KMS-11 (cell line): ENCODE results near the gene TUBG1.

Experiments
- H2AFZ ChIP-seq: fragments of 200-600 bp; sonication (generic); 2 replicates; pipeline ENCODE4 v1.6.1; 2016; ENCODE audit warnings: antibody characterized with exemption, mixed run types, low read depth
- H3K27ac ChIP-seq: fragments of 200-600 bp; sonication (generic); 2 replicates; pipeline ENCODE4 v1.6.1; 2016; ENCODE audit warnings: mild to moderate bottlenecking, mixed run types
- H3K27me3 ChIP-seq: fragments of 200-600 bp; sonication (generic); 2 replicates; pipeline ENCODE4 v1.6.1; 2017; ENCODE audit warnings: mild to moderate bottlenecking, low read depth, mixed run types, moderate library complexity; ENCODE audit not compliant: insufficient read depth
- H3K36me3 ChIP-seq: fragments of 200-600 bp; sonication (generic); 2 replicates; pipeline ENCODE4 v1.6.1; 2017; ENCODE audit warnings: mild to moderate bottlenecking, mixed run types; ENCODE audit not compliant: insufficient read depth
- H3K4me1 ChIP-seq: fragments of 200-600 bp; sonication (generic); 2 replicates; pipeline ENCODE4 v1.6.1; 2016; ENCODE audit warnings: mild to moderate bottlenecking, low read depth, mixed run types; ENCODE audit not compliant: poor library complexity, severe bottlenecking
- H3K4me2 ChIP-seq: fragments of 200-600 bp; sonication (generic); 2 replicates; pipeline ENCODE4 v1.7.0; 2016; ENCODE audit warnings: mild to moderate bottlenecking, mixed run types
- H3K4me3 ChIP-seq: fragments of 200-600 bp; sonication (generic); IDR thresholded peaks from 2 replicates; pipeline ENCODE4 v1.6.1; 2017; ENCODE audit warnings: low read depth, low read length, mixed read lengths; ENCODE audit not compliant: insufficient read depth
- H3K79me2 ChIP-seq: fragments of 200-600 bp; sonication (generic); 2 replicates; pipeline ENCODE4 v1.6.1; 2016; ENCODE audit warnings: low read depth, mixed run types; ENCODE audit not compliant: insufficient read depth
- H3K9ac ChIP-seq: fragments of 200-600 bp; sonication (generic); 2 replicates; pipeline ENCODE4 v1.6.1; 2016; ENCODE audit warnings: mild to moderate bottlenecking, mixed run types
- H4K20me1 ChIP-seq: fragments of 200-600 bp; sonication (generic); 2 replicates; pipeline ENCODE4 v1.6.1; 2016; ENCODE audit warnings: mild to moderate bottlenecking, mixed run types; ENCODE audit not compliant: insufficient read depth
- CTCF ChIP-seq: fragments of 200-600 bp; sonication (generic); conservative IDR thresholded peaks from 2 replicates; pipeline ENCODE4 v1.6.1; 2017; ENCODE audit warnings: low read depth, mild to moderate bottlenecking, antibody characterized with exemption, low read length, moderate library complexity, mixed read lengths

Gene TUBG1

GRCh38 chr17:42563143-42563509 lies 46.4 kb upstream of the TUBG1 start:
- Histone ChIP-seq H3K9ac (no peak overlapping the region), H3K4me2 (peak overlapping the region; percentile 66), H4K20me1 (no peaks in the 10 kb centered on the region), H3K36me3 (no peaks in the 10 kb centered on the region; the same call in 1 of the 2 replicates), H3K4me3 (no peak overlapping the region), H3K27me3 (no peaks in the 10 kb centered on the region), H2AFZ (no peak overlapping the region), H3K4me1 (peaks cover 38% of the 10 kb centered on the region), H3K27ac (no peak overlapping the region), H3K79me2 (peaks cover 30% of the 10 kb centered on the region)
- TF ChIP-seq CTCF, result no peak

- H2AFZ ChIP-seq, result no peak overlapping the region
- peak overlapping the region; percentile 66 for H3K4me2 ChIP-seq
- no peak overlapping the region for H3K4me3 ChIP-seq
- H4K20me1 ChIP-seq, result no peaks in the 10 kb centered on the region
- TF ChIP-seq CTCF, result no peak
- H3K79me2 ChIP-seq, result peaks cover 34% of the 10 kb centered on the region
- H3K9ac ChIP-seq, result no peak overlapping the region
- H3K36me3 ChIP-seq, result no peaks in the 10 kb centered on the region; the same call in 1 of the 2 replicates
- no peaks in the 10 kb centered on the region for H3K27me3 ChIP-seq
- no peak overlapping the region for H3K27ac ChIP-seq
- peaks cover 42% of the 10 kb centered on the region for H3K4me1 ChIP-seq
These were observed 45.9 kb upstream of the TUBG1 start for GRCh38 chr17:42563543-42563942.

DNA sequence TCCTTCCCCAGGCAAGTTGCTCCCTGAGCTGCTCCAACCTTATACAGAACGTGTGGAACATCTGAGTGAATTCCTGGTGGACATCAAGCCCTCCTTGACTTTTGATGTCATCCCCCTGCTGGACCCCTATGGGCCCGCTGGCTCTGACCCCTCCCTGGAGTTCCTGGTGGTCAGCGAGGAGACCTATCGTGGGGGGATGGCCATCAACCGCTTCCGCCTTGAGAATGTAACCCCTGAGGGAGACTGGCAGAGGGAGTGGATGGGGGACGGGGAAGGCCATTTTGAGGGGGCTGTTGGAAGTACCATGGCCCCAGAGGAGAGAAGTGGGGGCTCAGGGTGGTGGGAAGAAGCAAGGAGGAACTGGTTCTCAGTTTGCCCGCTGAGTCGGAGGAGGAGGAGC lies 45.5 kb upstream of the TUBG1 start:
- Histone ChIP-seq H2AFZ (no peak overlapping the region), H3K4me2 (no peak overlapping the region; the same call in 1 of the 2 replicates), H3K27ac (no peak overlapping the region), H3K79me2 (peaks cover 36% of the 10 kb centered on the region), H3K4me3 (no peak overlapping the region), H3K9ac (no peak overlapping the region), H3K36me3 (no peaks in the 10 kb centered on the region; the same call in 1 of the 2 replicates), H4K20me1 (no peaks in the 10 kb centered on the region), H3K27me3 (no peaks in the 10 kb centered on the region), H3K4me1 (peaks cover 45% of the 10 kb centered on the region)
- no peak for TF ChIP-seq CTCF

DNA sequence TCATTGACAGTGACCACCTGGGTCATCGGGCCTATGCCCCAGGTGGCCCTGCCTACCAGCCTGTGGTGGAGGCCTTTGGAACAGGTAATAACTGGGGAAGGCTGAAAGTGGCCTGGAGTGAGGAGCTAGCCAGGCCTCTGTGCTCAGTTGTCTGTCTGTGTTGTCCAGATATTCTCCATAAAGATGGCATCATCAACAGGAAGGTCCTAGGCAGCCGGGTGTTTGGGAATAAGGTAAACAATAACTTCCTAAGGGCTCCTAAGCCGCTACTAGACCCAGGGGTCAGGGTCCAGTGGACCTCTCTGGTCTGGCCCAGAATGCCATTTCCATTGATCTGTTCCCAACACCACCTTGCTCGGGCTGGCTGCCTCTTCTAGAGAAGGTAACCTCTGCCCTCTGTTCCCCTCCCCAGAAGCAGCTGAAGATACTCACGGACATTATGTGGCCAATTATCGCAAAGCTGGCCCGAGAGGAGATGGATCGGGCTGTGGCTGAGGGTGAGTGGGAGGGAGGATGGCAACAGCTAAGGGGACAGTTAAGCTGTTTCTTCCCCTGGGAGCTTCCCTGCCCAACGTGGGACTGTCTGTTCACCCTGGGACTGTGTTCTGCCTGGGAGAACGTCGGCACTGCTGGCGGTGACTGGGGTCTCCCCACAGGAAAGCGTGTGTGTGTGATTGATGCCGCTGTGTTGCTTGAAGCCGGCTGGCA lies 44.5 kb upstream of the TUBG1 start:
- H3K36me3 ChIP-seq, result no peaks in the 10 kb centered on the region; the same call in 1 of the 2 replicates
- TF ChIP-seq CTCF, result no peak
- H3K9ac ChIP-seq, result no peak overlapping the region
- no peaks in the 10 kb centered on the region for H4K20me1 ChIP-seq
- no peak overlapping the region for H2AFZ ChIP-seq
- no peak overlapping the region for H3K27ac ChIP-seq
- no peaks in the 10 kb centered on the region for H3K27me3 ChIP-seq
- H3K4me3 ChIP-seq, result no peak overlapping the region
- no peak overlapping the region for H3K4me2 ChIP-seq
- peaks cover 38% of the 10 kb centered on the region for H3K79me2 ChIP-seq
- peaks cover 48% of the 10 kb centered on the region for H3K4me1 ChIP-seq
